ENCODE results near the gene RNASE8. TPM values are rescaled to one million over a fixed set of nuclear protein-coding genes. Genes with fewer than 3 reads are reported as not detected.

RNASE8 gene
- total and polyA plus RNA-seq, 10 of the 15 experiments (the other 5 are each of a cell fraction or from before 2014, with no cell fraction given) = not detected

GRCh38 chr14:21106176-21106497 is 48.5 kb downstream of the RNASE8 start:
- Histone ChIP-seq H2AFZ (ENCODE audit: control insufficient read depth, low read depth, low read length) (no peak overlapping the region), H3K4me1 (ENCODE audit: control insufficient read depth, insufficient read depth, low read length) (peaks cover 37% of the 10 kb centered on the region), H3K27ac (ENCODE audit: control insufficient read depth, insufficient read depth) (no peak overlapping the region), H3K79me2 (ENCODE audit: control insufficient read depth, insufficient read depth, low read length) (no peaks in the 10 kb centered on the region; the same call in 1 of the 2 replicates), H3K36me3 (ENCODE audit: control insufficient read depth in 2 of 2, insufficient read depth in 2 of 2, low read length in 1 of 2) (no peaks in the 10 kb centered on the region), H3K9me3 (replicated peaks; ENCODE audit: control insufficient read depth, insufficient read depth, low read length) (no peaks in the 10 kb centered on the region; the same call in 2 of the 3 replicates), H3K9ac (ENCODE audit: control insufficient read depth, insufficient read depth, low read length) (no peak overlapping the region), H4K20me1 (ENCODE audit: control insufficient read depth, insufficient read depth) (no peaks in the 10 kb centered on the region), H3K4me2 (ENCODE audit: control insufficient read depth, insufficient read depth) (no peak overlapping the region), H3K4me3 (no peak overlapping the region), H3K27me3 (replicated peaks in 1 of 2; ENCODE audit: control insufficient read depth in 2 of 2, insufficient read depth in 2 of 2, low read length in 1 of 2) (no peaks in the 10 kb centered on the region)
- TF ChIP-seq ZNF592 (IDR thresholded peaks at IDR 0.05) = no peak
- no peak for TF ChIP-seq BRCA1 (IDR thresholded peaks at IDR 0.05; ENCODE audit: low read depth, low read length)
- no peak for TF ChIP-seq KAT2A (conservative IDR thresholded peaks at IDR 0.05; ENCODE audit: control insufficient read depth, low read depth, low read length)
- no peak for TF ChIP-seq ATF2 (IDR thresholded peaks at IDR 0.05; ENCODE audit: low read length)
- TF ChIP-seq ZNF217 (IDR thresholded peaks at IDR 0.05) = no peak
- TF ChIP-seq EED (IDR thresholded peaks at IDR 0.05; ENCODE audit: low read depth) = no peak
- TF ChIP-seq, protein P1, sequence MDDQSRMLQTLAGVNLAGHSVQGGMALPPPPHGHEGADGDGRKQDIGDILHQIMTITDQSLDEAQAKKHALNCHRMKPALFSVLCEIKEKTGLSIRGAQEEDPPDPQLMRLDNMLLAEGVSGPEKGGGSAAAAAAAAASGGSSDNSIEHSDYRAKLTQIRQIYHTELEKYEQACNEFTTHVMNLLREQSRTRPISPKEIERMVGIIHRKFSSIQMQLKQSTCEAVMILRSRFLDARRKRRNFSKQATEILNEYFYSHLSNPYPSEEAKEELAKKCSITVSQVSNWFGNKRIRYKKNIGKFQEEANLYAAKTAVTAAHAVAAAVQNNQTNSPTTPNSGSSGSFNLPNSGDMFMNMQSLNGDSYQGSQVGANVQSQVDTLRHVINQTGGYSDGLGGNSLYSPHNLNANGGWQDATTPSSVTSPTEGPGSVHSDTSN (IDR thresholded peaks at IDR 0.05; ENCODE audit: insufficient replicate concordance, low read depth, low read length) = no peak
- TF ChIP-seq SRF (IDR thresholded peaks at IDR 0.05; ENCODE audit: low read depth in 2 of 2, low read length in 2 of 2) = no peak
- TF ChIP-seq NFYB (IDR thresholded peaks at IDR 0.05; ENCODE audit: insufficient read depth, low read depth, low read length) = no peak
- TF ChIP-seq MEF2A (IDR thresholded peaks at IDR 0.05; ENCODE audit: insufficient read depth, low read depth, low read length) = no peak
- no peak for TF ChIP-seq RAD51 (IDR thresholded peaks at IDR 0.05)
- ChIA-PET SMC1A (ENCODE audit: uncharacterized antibody, unreplicated experiment) (interaction anchor here (1.4 to 8.3 kb wide), 4 partner anchors 12 to 93 kb away, joined by 3 to 99 read pairs (median 44); no protein-coding TSS in a partner anchor), POLR2A (interaction anchor here (4.1 kb wide), 1 partner anchor 35 kb away, joined by 21 read pairs; the partner anchor contains the start of gene ARHGEF40), CTCF (interaction anchor here (1.3 to 10.6 kb wide), 12 partner anchors 12 to 393 kb away, joined by 4 to 253 read pairs (median 16); partner anchors contain the start of genes ARHGEF40 and RNASE13), RAD21 (ENCODE audit: unreplicated experiment) (interaction anchor here (3.2 to 5.4 kb wide), 5 partner anchors 13 to 92 kb away, joined by 10 to 70 read pairs (median 51); partner anchors contain the start of gene ARHGEF40)
- in situ Hi-C loops (cut with MboI) = no loop called here
- WGBS (ENCODE audit: insufficient coverage, insufficient replicate concordance, low lambda C conversion rate, missing lambda C conversion rate) = 75% methylated on average over 4 of the region's 4 CpGs
- intact Hi-C loops (cut with micrococcal nuclease; ENCODE audit: unreplicated experiment) = no loop called here
- FAIRE-seq (no peak), DNase-seq (ENCODE audit: low read depth, low spot score) (no peak), ATAC-seq (no peak)
- BruUV-seq (replicated peaks) = no TSS peak

Measured in GM12878 (cell line).